Measurements from ENCODE around the gene LAMA5. TPM values are rescaled to one million over a fixed set of nuclear protein-coding genes. Genes with fewer than 3 reads are reported as not detected.

The LAMA5 gene
- total and polyA plus RNA-seq, 2 donors (not counting 1 experiment from before 2014, with no cell fraction given): 52.9 to 83.5 TPM

GRCh38 chr20:62309198-62309944 lies 57.7 kb downstream of the LAMA5 start:
- ATAC-seq (ENCODE audit: low read depth) (no peak), DNase-seq (no peak)
- no peak overlapping the region for H2AFZ ChIP-seq (ENCODE audit: insufficient read depth, low read depth, low read length, poor library complexity, severe bottlenecking)
- H3K4me3 Mint-ChIP-seq: no peak overlapping the region
- TF ChIP-seq CTCF (IDR thresholded peaks at IDR 0.05) (no peak), EZH2 (IDR thresholded peaks at IDR 0.05; ENCODE audit: borderline replicate concordance, insufficient read depth, low read depth, low read length, poor library complexity, severe bottlenecking) (no peak)
- peaks cover 19% of the 10 kb centered on the region for H3K79me2 ChIP-seq (ENCODE audit: control insufficient read depth, insufficient read depth, low read length)
- no peaks in the 10 kb centered on the region for H3K9me3 Mint-ChIP-seq (ENCODE audit: insufficient read depth)
- H3K4me2 ChIP-seq (replicated peaks; ENCODE audit: low read depth, low read length, poor library complexity, severe bottlenecking): no peak overlapping the region
- H3K4me1 Mint-ChIP-seq: peaks cover 10% of the 10 kb centered on the region
- H3K27ac ChIP-seq (ENCODE audit: low read length in 2 of 2): no peak overlapping the region
- intact Hi-C loops (cut with micrococcal nuclease): loop anchor here (10.0 kb wide), 1 partner anchor 335 kb away; the partner anchor contains the start of gene SLCO4A1
- H4K20me1 ChIP-seq (ENCODE audit: control insufficient read depth, insufficient read depth, low read length, poor library complexity, severe bottlenecking): peaks cover 42% of the 10 kb centered on the region
- H3K27me3 ChIP-seq (replicated peaks in 1 of 4; ENCODE audit: control extremely low read depth in 1 of 4, control insufficient read depth in 3 of 4, insufficient read depth in 4 of 4, low read length in 3 of 4): no peaks in the 10 kb centered on the region
- H3K9me3 ChIP-seq (ENCODE audit: control extremely low read depth in 1 of 3, control insufficient read depth in 2 of 3, insufficient read depth in 1 of 3, low read length in 2 of 3): no peaks in the 10 kb centered on the region
- no peak overlapping the region for H3K27ac Mint-ChIP-seq
- POLR2A ChIA-PET: no interaction called here
- H3K27me3 Mint-ChIP-seq: no peaks in the 10 kb centered on the region
- no peak overlapping the region for H3K9ac ChIP-seq (ENCODE audit: low read length)
- CTCF ChIA-PET: interaction anchor here (1.0 kb wide), 1 partner anchor 73 kb away, joined by 5 read pairs; no protein-coding TSS in a partner anchor
- H3K36me3 ChIP-seq (replicated peaks in 1 of 2; ENCODE audit: control extremely low read depth in 1 of 2, control insufficient read depth in 1 of 2, extremely low read depth in 1 of 2, insufficient read depth in 2 of 2, low read length in 1 of 2): peaks cover 0 to 50% of the 10 kb centered on the region in 2 experiments
- H3K4me1 ChIP-seq (ENCODE audit: control insufficient read depth in 2 of 2, insufficient read depth in 2 of 2, low read length in 2 of 2): peaks cover 6 to 13% of the 10 kb centered on the region in 2 donors
- no peak overlapping the region for H3K4me3 ChIP-seq (ENCODE audit: control extremely low read depth in 1 of 5, extremely low read depth in 1 of 5, insufficient read depth in 1 of 5, low read depth in 2 of 5, low read length in 4 of 5)
- 96% methylated on average over 23 of the region's 26 CpGs for WGBS (ENCODE audit: insufficient coverage)

All from B cell (primary cell).